ENCODE results near the gene ATP6V0C.

GRCh38 chr16:2511996-2512734, 1.6 kb upstream of the ATP6V0C start:
- TF ChIP-seq CTCF (conservative IDR thresholded peaks at IDR 0.05; ENCODE audit: low read depth, low read length) (no peak), EZH2phosphoT487 (IDR thresholded peaks at IDR 0.05; ENCODE audit: borderline replicate concordance, low read length) (no peak)

Data from PC-3 (cell line).